Measurements from ENCODE around the gene ROR2.

The ROR2 gene

GRCh38 chr9:91682806-91683205 lies 267.2 kb downstream of the ROR2 start:
- no peak overlapping the region for H3K4me3 ChIP-seq (ENCODE audit: low read length)
- H3K4me1 ChIP-seq (ENCODE audit: control insufficient read depth, low read depth, low read length): peaks cover 5% of the 10 kb centered on the region
- H3K27me3 ChIP-seq (ENCODE audit: control insufficient read depth, insufficient read depth, low read length): no peaks in the 10 kb centered on the region
- no peaks in the 10 kb centered on the region for H3K36me3 ChIP-seq (ENCODE audit: control insufficient read depth, low read depth, low read length)
- no peak overlapping the region for H3K27ac ChIP-seq (ENCODE audit: low read length)
- H3K9ac ChIP-seq (ENCODE audit: low read length): no peak overlapping the region
- H3K9me3 ChIP-seq (ENCODE audit: control insufficient read depth, low read depth, low read length): no peaks in the 10 kb centered on the region

GRCh38 chr9:91681461-91682305 lies 268.3 kb downstream of the ROR2 start:
- Histone ChIP-seq H3K27me3 (ENCODE audit: control insufficient read depth, insufficient read depth, low read length) (no peaks in the 10 kb centered on the region), H3K9me3 (ENCODE audit: control insufficient read depth, low read depth, low read length) (no peaks in the 10 kb centered on the region), H3K4me3 (ENCODE audit: low read length) (peak overlapping the region; percentile 38), H3K4me1 (ENCODE audit: control insufficient read depth, low read depth, low read length) (peaks cover 8% of the 10 kb centered on the region), H3K36me3 (ENCODE audit: control insufficient read depth, low read depth, low read length) (no peaks in the 10 kb centered on the region), H3K27ac (ENCODE audit: low read length) (no peak overlapping the region), H3K9ac (ENCODE audit: low read length) (no peak overlapping the region)

- no peaks in the 10 kb centered on the region for H3K36me3 ChIP-seq (ENCODE audit: control insufficient read depth, low read depth, low read length)
- no peaks in the 10 kb centered on the region for H3K9me3 ChIP-seq (ENCODE audit: control insufficient read depth, low read depth, low read length)
- H3K4me1 ChIP-seq (ENCODE audit: control insufficient read depth, low read depth, low read length): peaks cover 8% of the 10 kb centered on the region
- H3K27me3 ChIP-seq (ENCODE audit: control insufficient read depth, insufficient read depth, low read length): no peaks in the 10 kb centered on the region
- H3K27ac ChIP-seq (ENCODE audit: low read length): no peak overlapping the region
- H3K9ac ChIP-seq (ENCODE audit: low read length): no peak overlapping the region
- no peak overlapping the region for H3K4me3 ChIP-seq (ENCODE audit: low read length)
These were observed 269.0 kb downstream of the ROR2 start for GRCh38 chr9:91680998-91681397.

GRCh38 chr9:91680106-91680505 lies 269.9 kb downstream of the ROR2 start:
- Histone ChIP-seq H3K9ac (ENCODE audit: low read length) (no peak overlapping the region), H3K4me3 (ENCODE audit: low read length) (no peak overlapping the region), H3K4me1 (ENCODE audit: control insufficient read depth, low read depth, low read length) (peaks cover 8% of the 10 kb centered on the region), H3K27me3 (ENCODE audit: control insufficient read depth, insufficient read depth, low read length) (no peaks in the 10 kb centered on the region), H3K36me3 (ENCODE audit: control insufficient read depth, low read depth, low read length) (no peaks in the 10 kb centered on the region), H3K27ac (ENCODE audit: low read length) (no peak overlapping the region), H3K9me3 (ENCODE audit: control insufficient read depth, low read depth, low read length) (no peaks in the 10 kb centered on the region)

GRCh38 chr9:91678807-91679580 lies 271.0 kb downstream of the ROR2 start:
- Histone ChIP-seq H3K9me3 (ENCODE audit: control insufficient read depth, low read depth, low read length) (no peaks in the 10 kb centered on the region), H3K27me3 (ENCODE audit: control insufficient read depth, insufficient read depth, low read length) (no peaks in the 10 kb centered on the region), H3K27ac (ENCODE audit: low read length) (no peak overlapping the region), H3K36me3 (ENCODE audit: control insufficient read depth, low read depth, low read length) (no peaks in the 10 kb centered on the region), H3K9ac (ENCODE audit: low read length) (no peak overlapping the region), H3K4me3 (ENCODE audit: low read length) (no peak overlapping the region), H3K4me1 (ENCODE audit: control insufficient read depth, low read depth, low read length) (peaks cover 8% of the 10 kb centered on the region)

- Histone ChIP-seq H3K4me3 (ENCODE audit: low read length) (no peak overlapping the region), H3K36me3 (ENCODE audit: control insufficient read depth, low read depth, low read length) (no peaks in the 10 kb centered on the region), H3K27me3 (ENCODE audit: control insufficient read depth, insufficient read depth, low read length) (no peaks in the 10 kb centered on the region), H3K27ac (ENCODE audit: low read length) (no peak overlapping the region), H3K9me3 (ENCODE audit: control insufficient read depth, low read depth, low read length) (no peaks in the 10 kb centered on the region), H3K9ac (ENCODE audit: low read length) (no peak overlapping the region), H3K4me1 (ENCODE audit: control insufficient read depth, low read depth, low read length) (peaks cover 8% of the 10 kb centered on the region)
These were observed 272.1 kb downstream of the ROR2 start for GRCh38 chr9:91677822-91678436.

- Histone ChIP-seq H3K4me1 (ENCODE audit: control insufficient read depth, low read depth, low read length) (peaks cover 8% of the 10 kb centered on the region), H3K36me3 (ENCODE audit: control insufficient read depth, low read depth, low read length) (no peaks in the 10 kb centered on the region), H3K4me3 (ENCODE audit: low read length) (no peak overlapping the region), H3K9ac (ENCODE audit: low read length) (no peak overlapping the region), H3K9me3 (ENCODE audit: control insufficient read depth, low read depth, low read length) (no peaks in the 10 kb centered on the region), H3K27ac (ENCODE audit: low read length) (no peak overlapping the region), H3K27me3 (ENCODE audit: control insufficient read depth, insufficient read depth, low read length) (no peaks in the 10 kb centered on the region)
These were observed 272.7 kb downstream of the ROR2 start for GRCh38 chr9:91677331-91677730.

- H3K27ac ChIP-seq (ENCODE audit: low read length): no peak overlapping the region
These were observed 274.0 kb downstream of the ROR2 start for GRCh38 chr9:91676046-91676445.

GRCh38 chr9:91664663-91665062 lies 285.4 kb downstream of the ROR2 start:
- H3K4me1 ChIP-seq (ENCODE audit: control insufficient read depth, low read depth, low read length): peaks cover 4% of the 10 kb centered on the region
- H3K4me3 ChIP-seq (ENCODE audit: low read length): no peak overlapping the region
- H3K36me3 ChIP-seq (ENCODE audit: control insufficient read depth, low read depth, low read length): no peaks in the 10 kb centered on the region
- no peaks in the 10 kb centered on the region for H3K9me3 ChIP-seq (ENCODE audit: control insufficient read depth, low read depth, low read length)
- no peak overlapping the region for H3K9ac ChIP-seq (ENCODE audit: low read length)
- no peaks in the 10 kb centered on the region for H3K27me3 ChIP-seq (ENCODE audit: control insufficient read depth, insufficient read depth, low read length)
- H3K27ac ChIP-seq (ENCODE audit: low read length): no peak overlapping the region

More at GRCh38 chr9:91676046-91676445, 274.0 kb downstream of the ROR2 start:
- no peak overlapping the region for H3K9ac ChIP-seq (ENCODE audit: low read length)
- no peaks in the 10 kb centered on the region for H3K27me3 ChIP-seq (ENCODE audit: control insufficient read depth, insufficient read depth, low read length)
- H3K36me3 ChIP-seq (ENCODE audit: control insufficient read depth, low read depth, low read length): no peaks in the 10 kb centered on the region
- peaks cover 8% of the 10 kb centered on the region for H3K4me1 ChIP-seq (ENCODE audit: control insufficient read depth, low read depth, low read length)
- H3K4me3 ChIP-seq (ENCODE audit: low read length): no peak overlapping the region
- H3K9me3 ChIP-seq (ENCODE audit: control insufficient read depth, low read depth, low read length): no peaks in the 10 kb centered on the region

GRCh38 chr9:91663858-91664257 lies 286.2 kb downstream of the ROR2 start:
- Histone ChIP-seq H3K4me1 (ENCODE audit: control insufficient read depth, low read depth, low read length) (peaks cover 4% of the 10 kb centered on the region), H3K27me3 (ENCODE audit: control insufficient read depth, insufficient read depth, low read length) (no peaks in the 10 kb centered on the region), H3K9me3 (ENCODE audit: control insufficient read depth, low read depth, low read length) (no peaks in the 10 kb centered on the region), H3K36me3 (ENCODE audit: control insufficient read depth, low read depth, low read length) (no peaks in the 10 kb centered on the region), H3K27ac (ENCODE audit: low read length) (no peak overlapping the region), H3K9ac (ENCODE audit: low read length) (no peak overlapping the region), H3K4me3 (ENCODE audit: low read length) (no peak overlapping the region)

GRCh38 chr9:91661451-91661850 lies 288.6 kb downstream of the ROR2 start:
- no peaks in the 10 kb centered on the region for H3K36me3 ChIP-seq (ENCODE audit: control insufficient read depth, low read depth, low read length)
- no peak overlapping the region for H3K27ac ChIP-seq (ENCODE audit: low read length)
- H3K9ac ChIP-seq (ENCODE audit: low read length): no peak overlapping the region

More at GRCh38 chr9:91661451-91661850, 288.6 kb downstream of the ROR2 start:
- Histone ChIP-seq H3K4me3 (ENCODE audit: low read length) (no peak overlapping the region), H3K4me1 (ENCODE audit: control insufficient read depth, low read depth, low read length) (peaks cover 4% of the 10 kb centered on the region), H3K9me3 (ENCODE audit: control insufficient read depth, low read depth, low read length) (no peaks in the 10 kb centered on the region), H3K27me3 (ENCODE audit: control insufficient read depth, insufficient read depth, low read length) (no peaks in the 10 kb centered on the region)
